CD4-positive, alpha-beta T cell treated with Interferon alpha-2 for 1 hour (primary cell): ENCODE results near the gene HOXA13.

Experiments used
- DNase-seq, 2 donors: peaks; one replicate each; pipeline ENCODE4 v3.0.0-alpha.2; 2020 to 2022

The HOXA13 gene

DNA sequence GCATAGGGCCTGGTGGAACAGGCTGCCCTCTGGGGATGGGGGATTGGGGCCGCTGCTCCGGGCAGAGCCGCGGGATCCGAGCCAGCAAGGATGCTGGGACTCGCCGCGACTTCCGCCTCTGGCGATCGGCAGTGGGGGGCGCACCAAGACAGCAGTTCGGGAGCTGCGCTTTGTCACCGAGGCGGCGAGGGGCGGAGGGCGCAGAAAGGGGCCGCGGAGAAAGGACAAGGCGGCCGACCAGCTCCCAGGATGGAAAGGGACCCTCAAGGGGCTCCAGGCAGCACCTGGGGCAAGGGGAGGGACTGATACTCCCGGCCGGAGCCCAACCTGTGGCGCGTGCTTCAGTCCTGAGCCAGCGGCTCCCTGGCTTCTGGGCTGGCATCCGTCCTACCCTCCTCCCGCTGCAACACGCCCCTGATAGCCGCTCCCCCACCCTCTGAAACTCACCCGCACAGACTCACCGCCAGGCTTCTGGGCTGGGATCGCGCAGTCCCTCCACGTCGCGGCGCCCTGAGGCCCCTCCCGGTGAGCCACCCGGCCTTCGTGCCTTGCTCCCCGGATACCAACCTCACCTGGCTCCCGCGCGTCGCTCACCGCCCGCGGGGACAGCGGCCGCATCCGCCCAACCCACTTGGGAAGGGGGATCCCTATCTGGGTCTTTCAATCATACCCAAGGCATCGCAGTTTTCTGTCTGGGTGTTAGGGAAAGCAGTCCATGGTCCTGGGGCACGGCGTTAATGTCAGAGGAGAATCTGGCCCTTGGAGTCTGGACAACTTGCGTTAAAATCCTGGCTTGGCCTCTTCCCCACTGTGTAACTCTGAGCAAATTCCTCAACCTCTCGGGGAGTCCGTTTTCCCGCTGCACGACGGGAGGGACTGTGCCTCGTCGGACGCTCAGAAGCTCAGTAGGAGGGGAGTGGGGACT, 35.8 kb upstream of the HOXA13 start:
- DNase-seq, result no peak

DNA sequence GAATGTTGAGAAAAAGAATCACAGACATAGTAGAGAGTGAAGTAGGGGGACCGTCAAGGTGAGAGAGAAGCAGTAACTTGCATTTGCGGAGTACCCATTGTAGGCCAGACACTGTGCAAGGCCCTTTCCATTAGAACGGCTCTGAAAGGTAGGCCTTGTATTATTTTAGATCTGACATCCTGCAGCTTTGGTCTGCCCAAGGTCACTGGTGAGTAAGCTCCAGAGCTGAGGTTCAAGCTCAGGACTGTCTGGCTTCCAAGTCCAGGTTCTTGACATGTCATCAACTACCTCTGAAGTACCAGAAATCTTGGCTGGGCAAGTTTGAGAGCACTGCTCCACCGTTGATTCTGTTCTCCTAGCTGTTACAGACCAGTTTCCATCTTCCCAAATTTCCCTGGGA, 29.6 kb upstream of the HOXA13 start:
- no peak for DNase-seq

DNA sequence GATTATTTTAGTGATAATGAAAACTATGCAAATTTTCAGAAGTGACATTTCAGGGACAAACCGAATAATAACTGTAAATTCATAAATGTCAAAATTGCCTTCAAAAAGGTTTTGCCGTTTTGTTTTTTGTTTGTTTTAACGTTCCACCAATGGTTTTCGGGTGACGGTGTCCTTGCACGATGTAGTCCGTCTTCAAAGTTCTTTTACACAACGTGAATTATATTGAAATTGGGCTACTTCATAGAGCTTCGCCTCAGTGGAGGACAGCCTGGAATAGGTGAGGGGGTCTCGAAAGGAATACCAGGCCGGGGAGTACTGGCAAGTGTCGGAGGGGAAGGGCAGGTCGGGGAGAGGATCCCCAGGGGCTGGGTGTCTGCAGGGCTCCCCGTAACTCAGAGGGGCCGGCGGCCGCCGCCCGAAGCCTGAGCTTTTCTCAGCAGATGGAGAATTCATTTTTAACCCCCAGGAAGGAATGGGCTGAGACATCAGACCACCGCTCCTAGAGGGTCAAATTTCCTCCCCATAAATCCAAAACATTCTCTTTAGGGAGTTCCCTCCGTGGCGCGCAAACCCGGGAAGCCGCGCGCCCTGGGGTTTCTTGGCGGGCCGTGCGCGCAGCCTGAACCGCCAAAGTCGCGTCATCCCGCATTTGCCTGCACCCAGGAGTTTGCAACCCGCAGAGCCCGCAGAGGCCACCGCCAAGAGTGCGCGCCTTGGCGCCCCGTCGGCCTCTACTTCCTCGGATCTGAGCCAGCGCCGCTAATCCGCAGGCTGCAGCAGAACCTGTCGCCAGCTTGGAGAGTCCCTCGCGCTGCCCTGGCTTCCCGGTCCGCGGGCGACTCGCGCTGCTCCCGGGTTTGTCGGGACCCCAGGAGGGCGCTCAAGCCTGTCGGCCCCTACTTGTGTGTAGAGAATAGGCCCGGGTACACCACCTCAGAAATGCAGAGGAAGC, 25.4 kb upstream of the HOXA13 start:
- DNase-seq, result no peak

DNA sequence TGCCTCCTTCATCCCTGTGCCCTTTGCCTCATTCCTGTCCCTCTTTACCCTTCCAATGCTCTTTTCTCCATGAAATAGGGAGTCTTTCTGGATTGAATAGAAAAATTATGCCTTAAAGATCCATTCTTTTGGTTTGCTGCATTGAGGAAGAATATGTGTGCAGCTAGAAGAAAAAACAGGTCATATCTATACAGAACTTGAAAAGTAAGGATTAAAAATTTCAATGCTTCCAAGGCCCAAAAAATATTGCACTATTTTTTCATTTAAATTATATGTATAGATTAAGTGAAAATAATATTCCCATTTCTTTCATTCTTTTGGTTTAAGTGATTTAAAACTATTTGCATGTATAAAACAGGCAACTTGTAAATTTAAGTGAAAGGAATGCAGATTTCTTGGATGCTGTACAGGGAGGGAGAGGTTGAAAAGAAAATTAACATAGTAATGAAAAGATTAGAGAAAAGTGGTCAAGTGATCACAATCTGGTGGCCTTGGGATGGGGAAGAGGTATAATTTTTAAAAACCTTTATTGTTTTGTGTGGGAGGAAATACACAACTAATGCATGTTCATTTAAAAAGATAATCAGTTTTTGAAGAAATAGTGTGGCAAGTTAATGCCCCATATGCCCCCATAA, 24.2 kb upstream of the HOXA13 start:
- no peak for DNase-seq

DNA sequence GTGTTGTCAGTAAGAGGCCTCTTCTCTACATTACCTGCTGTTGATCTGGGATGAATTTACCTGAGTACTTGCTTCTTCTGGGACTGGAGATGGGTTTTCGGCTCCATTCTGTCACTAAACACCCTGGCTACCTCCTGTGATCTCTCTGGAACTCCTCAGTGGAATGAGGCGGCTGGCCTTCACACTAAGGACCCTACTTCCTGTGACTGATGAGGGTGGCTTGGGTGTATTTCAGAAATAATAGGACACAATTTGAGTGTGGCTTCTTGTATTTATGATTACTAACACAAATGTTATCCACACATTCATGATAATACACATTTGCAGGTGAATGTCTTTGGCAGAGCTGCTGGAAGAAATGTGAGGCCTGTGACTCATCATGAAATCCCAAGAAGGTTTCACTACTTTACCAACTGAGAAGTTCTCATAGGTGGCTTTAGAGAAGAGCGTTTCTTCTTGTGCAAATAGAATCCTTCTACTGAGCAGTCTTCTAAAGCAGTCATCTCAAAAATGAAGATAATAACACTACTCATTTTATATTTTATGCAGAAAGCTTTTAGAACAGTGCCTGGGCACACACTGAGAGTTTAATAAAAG, 21.4 kb upstream of the HOXA13 start:
- no peak for DNase-seq

DNA sequence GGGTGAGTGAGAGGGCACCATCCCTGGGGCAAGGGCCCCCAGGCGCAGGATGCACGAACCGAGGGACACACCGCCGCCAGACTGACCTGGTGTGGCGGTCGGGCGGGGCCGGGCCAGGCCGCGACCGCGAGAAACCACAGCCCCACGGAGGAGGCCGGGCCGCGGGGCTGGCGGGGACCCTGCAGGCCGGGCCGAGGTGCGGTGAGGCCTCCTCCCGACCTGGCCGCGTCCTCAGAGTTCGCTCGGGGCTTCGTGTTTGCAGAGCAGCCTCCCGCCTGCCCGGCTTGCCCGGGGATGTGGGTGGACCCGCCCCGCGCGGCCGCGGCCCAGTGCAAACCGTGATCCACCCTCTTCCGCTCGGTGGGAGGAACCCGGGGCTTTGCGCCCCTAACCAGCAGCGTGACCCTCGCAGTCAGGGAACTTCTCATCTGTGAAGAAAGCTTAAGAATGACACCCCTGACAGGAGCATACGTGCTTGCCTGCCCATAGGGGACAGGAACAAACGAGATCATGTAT, 20.6 kb upstream of the HOXA13 start:
- DNase-seq, result no peak

DNA sequence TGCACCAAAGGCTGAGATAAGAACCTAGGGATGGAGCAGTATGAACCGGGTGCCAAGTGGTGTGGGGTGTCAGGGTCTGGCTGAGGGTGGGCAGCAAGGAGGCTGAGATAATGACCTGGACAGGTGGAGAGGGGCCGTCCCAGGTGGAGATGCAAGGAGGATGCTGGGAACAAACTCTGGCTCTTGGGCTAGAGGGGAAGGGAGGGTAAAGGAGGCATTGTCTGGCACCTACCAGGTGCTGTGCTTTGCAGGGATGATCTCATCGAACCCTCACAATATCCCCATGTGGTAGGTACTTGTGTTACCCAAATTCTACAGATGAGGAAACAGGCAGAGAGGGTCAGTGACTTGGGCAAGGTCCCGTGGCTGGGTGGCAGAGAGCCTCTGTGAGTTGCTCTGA, 19.9 kb upstream of the HOXA13 start:
- DNase-seq, result no peak

DNA sequence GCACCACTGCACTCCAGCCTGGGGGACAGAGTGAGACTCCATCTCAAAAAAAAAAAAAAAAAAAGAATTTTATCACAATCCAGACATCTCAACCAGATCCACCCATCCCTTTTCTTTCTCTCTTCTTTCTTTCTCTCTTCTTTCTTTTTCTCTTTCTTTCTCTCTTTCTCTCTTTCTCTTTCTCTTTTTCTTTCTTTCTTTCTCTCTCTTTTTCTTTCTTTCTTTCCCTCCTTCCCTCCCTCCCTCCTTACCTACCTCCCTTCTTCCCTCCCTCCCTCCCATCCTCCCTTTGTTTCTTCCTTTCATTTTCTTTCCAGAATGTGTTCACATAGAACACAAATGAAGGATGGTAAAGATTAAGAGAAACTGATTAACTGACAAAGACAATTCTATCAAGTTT, 18.1 kb upstream of the HOXA13 start:
- DNase-seq, result no peak

DNA sequence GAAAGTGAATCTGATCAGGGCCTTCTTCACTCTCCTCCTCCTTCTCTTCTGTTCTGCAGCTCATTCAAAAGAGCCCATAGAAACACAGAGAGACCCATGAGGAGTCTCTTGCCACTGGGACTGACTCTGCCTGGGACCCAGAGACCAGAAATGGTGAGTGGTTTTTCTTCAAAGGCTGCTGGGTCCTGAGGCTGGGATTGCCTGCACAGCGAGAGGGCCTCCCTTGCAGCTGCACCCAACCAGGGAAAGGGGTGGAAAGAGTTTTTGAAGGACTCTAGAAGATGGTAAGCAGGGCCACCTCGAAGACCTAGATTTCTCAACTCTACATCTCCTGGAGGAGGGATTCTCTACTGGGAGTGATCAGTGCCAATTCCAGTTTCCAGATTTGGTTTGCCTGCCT, 15.5 kb upstream of the HOXA13 start:
- no peak for DNase-seq

DNA sequence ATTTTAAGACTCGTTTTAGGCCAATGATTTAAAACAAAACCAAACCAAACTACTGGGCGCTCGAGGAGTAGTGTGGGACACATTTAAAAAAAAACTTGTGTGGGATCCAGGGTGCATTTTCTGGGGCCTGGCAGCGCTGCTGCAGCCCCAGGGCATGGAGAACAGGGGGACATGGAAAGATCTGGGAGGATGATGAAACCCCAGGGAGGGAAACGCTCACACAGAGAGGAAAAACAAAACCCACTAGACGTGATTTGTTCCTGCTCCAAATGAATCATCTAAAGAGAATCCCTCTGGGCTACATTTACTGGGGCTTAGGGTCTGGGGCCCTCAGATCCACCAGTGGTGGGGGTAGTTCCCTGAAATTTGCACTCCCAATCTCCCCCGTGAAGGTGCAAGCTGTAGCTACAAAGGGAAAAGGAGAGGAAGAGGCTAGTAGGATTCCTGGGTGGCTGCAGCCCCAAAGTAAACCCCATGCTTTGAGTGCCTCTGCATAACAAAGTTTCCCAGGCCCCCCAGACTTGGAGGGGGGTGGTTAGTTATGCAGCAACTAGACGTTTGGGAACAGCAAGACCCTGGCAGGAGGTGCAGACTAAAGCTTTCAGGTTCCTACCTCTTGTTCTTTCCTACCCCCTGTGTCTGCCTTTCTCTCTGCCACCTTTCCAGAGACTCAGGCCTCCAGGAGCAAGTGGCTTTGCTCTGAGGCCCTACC, 14.5 kb upstream of the HOXA13 start:
- no peak for DNase-seq

DNA sequence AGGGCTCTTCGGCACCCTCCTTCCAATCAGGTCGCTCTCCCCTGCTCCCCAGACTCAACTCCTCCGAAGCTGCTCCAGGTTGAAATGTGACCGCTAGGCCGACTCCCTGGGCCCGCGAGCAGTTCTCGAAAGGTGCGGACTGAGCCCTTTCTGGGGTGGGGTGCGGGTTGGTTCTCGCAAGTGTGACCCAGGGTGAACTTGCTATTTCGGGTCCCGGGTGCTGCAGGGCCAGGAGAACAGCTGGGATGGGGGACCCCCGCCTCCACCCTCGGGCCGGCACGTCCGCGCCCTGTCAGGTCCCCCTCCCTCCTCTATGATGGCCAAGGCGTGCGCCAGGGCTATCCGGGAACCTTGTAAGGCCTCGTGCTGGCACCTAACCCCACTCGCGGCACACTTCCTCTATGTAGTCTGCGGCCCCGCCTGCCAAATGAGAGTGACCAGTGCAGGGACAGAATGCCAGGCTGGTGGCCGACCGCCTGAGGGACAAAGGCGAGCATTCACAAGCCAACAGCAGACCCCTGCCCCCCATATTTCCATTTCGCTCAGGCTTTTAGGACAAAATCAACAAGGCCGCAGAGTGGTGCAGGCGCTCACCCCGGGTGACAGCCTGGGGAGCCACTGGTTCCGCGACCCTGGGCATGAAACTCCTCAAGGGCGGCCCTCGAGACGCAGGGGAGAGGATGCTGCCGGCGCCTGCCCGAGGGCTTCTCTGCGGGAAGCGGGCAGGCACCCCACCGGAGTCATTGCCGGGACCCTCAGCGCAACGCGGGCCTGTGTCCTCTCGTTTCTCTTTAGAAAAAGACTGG, 13.7 kb upstream of the HOXA13 start:
- no peak for DNase-seq

DNA sequence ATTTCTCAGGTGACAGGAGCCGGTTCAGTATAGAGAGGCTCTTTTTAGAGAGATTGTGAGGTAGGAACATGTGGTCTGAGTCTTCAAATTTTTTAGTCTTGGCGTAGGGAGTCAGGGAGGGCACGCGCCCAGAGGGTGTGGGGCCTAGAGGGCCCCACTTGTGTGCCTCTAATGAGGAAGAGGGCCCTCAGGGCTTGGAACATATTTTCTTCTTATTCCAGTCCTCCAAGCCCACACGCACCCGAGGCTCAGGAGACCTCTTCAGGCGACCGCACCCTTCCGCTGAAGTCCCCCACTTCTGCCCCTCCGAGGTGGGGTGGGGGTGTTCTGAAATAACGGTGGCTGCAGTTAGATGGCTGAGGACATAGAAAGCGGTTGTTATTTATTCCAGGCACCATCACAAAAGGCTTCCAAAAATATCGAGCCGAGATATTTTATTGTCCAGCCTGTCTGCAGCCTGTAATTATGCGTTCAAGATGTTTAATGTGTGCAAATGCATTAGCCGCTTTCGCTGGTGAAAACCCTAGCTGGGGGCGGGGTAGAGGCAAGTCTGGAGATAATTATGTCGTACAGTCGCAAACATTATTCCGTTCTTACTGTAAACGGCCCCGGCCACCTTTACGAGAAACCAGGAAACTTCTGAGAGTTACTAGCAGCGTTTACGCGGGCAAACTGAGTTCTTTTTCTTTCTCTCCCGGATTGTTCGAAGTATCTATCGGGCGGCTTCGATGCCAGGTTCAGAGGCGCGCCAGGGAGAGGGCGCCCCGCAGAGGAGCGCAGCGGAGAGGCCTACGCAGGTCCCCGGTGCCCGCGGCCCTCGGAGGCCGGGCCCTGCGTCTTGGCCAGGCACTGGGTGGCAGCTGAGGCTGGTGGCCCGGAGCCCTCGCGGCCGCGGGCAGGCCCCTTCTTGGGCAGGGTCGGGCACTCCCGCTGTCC, 12.9 kb upstream of the HOXA13 start:
- no peak for DNase-seq

DNA sequence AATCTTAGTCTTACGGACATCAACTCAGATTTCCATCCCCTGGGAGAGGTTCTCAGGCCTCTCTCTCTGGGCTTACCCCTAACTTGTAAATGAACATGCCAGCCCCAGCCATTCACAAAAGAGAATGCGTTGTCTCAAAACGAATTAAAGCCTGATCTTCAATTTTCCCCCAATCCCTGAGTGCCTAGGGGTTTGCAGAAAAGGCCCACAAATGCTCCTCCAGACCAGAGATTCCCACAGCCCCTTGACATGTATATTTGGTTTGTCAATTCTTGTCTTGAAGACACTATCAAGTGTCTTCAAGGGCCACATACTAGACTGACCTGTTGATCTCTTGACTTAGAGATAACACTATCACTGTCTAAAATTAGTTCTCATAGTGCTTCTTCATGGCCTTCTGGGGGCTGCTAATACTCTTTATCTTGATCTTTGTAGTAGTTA, 11.9 kb upstream of the HOXA13 start:
- no peak for DNase-seq

DNA sequence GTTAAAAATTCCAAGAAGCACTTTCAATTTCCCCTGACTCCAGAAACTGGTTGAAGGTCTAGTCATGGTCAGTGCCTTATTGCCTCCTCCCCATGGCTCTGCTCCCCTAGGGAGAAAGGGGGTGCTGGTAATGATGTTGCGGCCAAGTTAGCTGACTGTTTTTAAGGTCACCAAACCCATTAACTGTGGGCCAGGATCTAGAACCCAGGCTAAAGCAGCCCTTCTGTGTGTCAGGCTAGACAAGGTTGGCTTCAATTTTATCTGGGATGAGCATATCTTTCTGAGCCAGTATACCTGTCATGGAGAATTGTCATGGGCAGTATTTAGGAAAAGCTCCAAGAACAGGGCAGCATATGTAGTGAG, 11.2 kb upstream of the HOXA13 start:
- no peak for DNase-seq

DNA sequence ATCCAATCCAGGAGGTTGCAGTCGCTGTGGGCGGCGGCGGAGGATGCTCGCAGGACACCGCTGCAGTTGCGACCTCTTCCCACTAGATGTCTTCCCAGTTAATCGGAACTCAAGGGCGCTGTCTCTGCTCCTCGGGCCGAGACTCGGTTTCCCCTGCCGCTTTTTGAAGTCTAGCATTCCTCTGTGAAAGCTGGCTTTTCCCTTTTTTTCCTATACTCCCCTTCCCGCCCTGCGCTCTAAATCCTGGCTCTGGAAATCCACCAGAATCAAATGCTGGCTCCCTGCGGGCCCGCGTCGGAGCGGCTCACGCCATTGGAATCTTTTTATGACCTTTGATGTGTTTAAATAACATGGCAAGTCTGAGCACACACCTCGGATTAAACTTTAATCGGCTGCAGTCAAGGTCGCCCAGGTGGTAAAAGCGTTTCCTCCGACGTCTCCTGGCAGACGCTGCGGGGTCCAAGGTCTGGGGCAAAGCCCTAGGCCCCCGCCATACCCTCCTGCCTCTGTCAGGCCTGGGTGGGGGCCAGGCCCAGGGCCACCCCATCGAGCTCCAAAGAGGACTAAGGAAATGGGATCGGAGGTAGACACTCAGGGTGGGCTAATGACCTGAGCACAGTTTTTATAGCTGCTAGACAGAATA, 10.7 kb upstream of the HOXA13 start:
- peak; percentile 20 to 39 for DNase-seq

DNA sequence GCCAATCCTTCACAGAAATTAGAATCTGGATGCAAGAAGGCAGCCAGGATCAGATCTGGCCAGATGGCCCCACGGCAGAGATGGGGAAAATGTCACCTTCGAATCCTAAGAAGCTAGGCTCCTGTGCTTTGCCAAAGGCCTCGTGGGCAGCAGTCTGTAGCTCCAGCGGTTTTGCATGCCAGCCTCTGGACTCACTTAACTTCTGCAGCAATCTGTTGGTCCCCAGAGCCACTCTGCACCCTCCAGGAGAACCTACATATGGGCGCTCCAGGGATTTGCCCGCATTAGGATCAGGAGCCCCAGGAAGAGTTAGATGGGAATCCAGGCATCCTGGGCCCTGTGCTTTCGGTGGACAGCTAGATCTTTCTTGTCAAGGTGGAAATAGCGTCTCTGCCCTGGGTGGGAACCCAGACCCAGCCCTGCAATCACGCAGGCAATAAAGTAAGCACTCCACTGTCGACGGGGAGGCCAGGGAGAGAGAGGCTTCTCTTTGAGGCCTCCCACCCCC, 10.1 kb upstream of the HOXA13 start:
- DNase-seq, result no peak

DNA sequence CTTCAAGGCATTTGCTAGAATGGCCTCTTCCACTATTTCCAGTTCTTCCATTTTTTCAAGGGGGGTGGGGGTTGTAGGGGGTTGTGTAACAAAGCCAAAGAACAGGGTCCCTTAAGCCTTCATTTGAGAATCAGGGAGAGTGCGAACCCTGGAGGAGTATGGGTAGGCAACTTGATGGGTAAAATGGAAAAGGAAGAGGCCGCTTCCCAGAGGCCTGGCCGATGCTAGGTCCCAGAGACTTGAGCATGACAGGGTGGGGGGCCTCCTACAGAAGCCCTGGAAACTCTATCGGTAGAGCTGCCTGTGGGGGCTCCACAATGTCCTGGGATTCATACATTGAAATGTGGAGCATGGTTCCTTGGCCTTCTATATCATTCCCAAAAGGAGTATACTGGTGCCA, 9.1 kb upstream of the HOXA13 start:
- DNase-seq, result no peak

DNA sequence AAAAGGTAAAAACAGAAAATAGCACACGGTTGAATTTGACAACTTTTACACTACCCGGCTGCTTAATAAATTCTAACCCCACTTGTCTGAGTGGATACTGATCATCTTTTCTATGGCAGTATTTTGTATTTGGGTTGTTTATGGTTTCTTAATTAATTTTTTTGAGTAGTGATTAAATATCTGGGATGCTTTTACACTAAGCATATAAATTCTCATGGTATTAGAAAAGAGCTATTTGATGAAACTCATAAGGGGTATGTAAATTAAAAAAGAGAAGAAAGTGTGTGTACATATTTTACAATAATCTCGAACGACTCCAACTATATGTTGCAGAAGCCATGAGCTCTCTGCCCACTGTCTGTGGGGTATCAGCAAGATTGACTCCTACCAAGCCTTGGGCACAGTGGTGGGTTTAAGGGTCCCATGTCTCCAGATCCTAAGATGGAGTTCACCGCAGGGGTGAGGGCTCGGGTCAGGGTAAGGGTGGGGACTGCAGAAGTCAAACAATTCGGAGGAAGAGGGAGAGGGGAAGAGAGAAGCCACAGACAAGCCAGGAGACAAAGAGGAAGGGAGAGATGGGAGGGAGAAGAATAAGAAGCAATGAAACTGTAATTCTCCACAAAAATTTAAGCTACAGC, 7.6 kb upstream of the HOXA13 start:
- no peak for DNase-seq
